GM12872 (cell line): ENCODE measurements around the gene MAP1S.

Source experiments
- CTCF ChIP-seq: IDR thresholded peaks from 3 replicates; pipeline ENCODE4 v1.5.1; 2011; ENCODE audit warnings: low read depth, mild to moderate bottlenecking, low read length, moderate library complexity; ENCODE audit not compliant: insufficient read depth

Gene MAP1S

GRCh38 chr19:17758515-17758914 is 39.2 kb downstream of the MAP1S start:
- no peak for TF ChIP-seq CTCF

DNA sequence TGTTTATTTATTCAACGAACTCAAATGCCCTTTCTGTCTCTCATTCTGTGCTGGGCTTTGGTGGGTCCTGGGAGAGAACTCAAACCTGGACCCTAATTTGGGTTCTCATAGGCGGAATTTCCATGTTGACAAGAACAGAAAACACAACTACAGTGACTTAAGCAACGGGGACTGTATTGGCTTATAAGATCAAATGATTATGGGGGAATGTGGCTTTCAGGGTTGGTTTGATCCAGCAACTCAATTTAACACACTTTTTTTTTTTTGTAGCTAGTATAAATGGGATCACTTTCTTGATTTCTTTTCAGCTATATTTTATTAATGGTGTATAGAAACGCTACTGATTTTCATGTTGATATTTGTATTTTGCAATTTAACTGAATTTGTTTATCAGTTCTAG is 41.9 kb downstream of the MAP1S start:
- no peak for TF ChIP-seq CTCF

DNA sequence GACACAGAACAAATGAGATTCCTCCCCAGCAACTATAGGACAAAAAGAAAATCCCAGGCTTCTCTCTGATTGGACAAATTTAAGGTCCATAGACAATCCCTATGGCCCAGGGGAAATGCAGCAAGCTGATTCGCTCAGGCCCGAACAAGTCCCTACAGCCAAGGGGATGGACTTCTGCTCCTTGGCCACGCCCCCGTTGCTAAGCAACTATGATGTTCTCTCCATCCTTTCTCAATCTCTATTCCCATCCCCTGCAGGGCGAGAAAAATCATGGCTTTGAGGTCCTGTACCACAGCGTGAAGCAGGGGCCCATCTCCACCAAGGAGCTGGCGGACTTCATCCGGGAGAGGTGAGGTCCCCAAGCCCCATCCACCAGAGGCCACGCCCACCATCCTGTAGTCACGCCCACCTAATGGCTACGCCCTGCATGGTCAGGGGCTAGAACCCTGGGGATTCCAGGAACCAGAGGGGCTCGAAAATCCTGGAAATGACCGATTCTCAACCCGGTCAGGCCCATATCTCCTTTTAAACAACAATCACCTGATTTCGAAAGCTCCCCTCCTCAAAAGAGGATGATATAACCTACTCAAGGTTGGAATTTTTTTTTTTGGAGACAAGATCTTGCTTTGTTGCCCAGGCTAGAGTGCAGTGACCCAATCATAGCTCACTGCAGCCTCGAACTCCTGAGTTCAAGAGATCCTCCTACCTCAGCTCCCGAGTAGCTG is 43.4 kb downstream of the MAP1S start:
- no peak for TF ChIP-seq CTCF

DNA sequence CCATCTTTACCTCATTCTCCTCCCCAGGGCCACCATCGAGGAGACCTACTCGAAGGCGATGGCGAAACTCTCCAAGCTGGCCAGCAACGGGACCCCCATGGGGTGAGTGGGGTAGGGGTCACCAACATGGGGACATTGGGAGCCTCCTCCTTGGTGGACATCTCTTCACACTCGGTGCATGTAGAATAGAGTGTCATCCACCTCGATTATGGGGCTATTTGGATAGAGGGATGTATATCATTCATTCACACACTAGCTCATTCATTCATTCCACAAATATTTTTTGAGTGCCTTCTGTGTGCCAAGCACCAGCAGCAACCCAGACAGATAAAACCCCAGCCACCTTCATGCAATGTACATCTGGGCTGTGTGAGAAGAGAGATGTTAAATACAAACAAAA is 45.1 kb downstream of the MAP1S start:
- TF ChIP-seq CTCF: no peak

GRCh38 chr19:17765069-17765618 is 45.9 kb downstream of the MAP1S start:
- no peak for TF ChIP-seq CTCF

DNA sequence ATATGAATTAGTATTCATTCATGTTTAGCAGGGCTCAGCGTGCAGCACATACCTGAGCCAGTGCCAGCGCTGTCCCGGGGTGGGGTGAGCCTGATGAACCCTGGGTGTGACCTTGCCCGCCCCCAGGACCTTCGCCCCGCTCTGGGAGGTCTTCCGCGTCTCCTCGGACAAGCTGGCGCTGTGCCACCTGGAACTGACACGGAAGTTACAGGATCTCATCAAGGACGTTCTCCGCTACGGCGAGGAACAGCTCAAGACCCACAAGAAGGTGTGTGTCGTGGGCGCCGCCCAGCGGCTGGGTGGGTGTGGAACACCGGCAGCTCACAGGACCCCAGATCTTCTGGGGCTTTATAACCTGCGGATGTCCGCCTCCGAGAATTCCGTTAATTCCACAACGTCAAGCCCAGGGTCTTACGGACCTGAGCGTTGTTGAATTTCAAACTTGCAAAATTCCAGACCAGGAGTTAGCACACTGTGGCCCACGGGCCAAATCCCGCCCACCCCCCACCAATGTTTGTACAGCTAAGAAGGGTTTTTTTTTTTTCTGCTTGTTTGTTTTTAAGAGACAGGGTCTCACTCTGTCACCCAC is 47.4 kb downstream of the MAP1S start:
- peak; percentile 91 for TF ChIP-seq CTCF

- no peak for TF ChIP-seq CTCF
Observed at GRCh38 chr19:17767559-17767958, 48.3 kb downstream of the MAP1S start.
